Skeletal muscle tissue (tissue), 4 donors: ENCODE results near the gene MYO3A. TPM values are rescaled to one million over a fixed set of nuclear protein-coding genes. Genes with fewer than 3 reads are reported as not detected.

Source experiments
- H3K27ac ChIP-seq: one replicate; pipeline ENCODE4 v1.7.0; 2013; ENCODE audit warnings: mild to moderate bottlenecking, low read depth, low read length, inconsistent platforms
- H3K27me3 ChIP-seq, 3 donors: one replicate each; pipeline ENCODE4 v1.7.0; 2013; ENCODE audit warnings: low read length in 3 of 3; ENCODE audit not compliant: control insufficient read depth in 3 of 3, insufficient read depth in 3 of 3
- H3K36me3 ChIP-seq, 3 donors: one replicate each; pipeline ENCODE4 v1.7.0; 2013; ENCODE audit warnings: low read length in 3 of 3; ENCODE audit not compliant: control insufficient read depth in 3 of 3, insufficient read depth in 3 of 3
- H3K4me1 ChIP-seq, 3 donors: one replicate each; pipeline ENCODE4 v1.7.0; 2013; ENCODE audit warnings: low read length in 3 of 3, mild to moderate bottlenecking in 3 of 3; ENCODE audit not compliant: control insufficient read depth in 3 of 3, insufficient read depth in 3 of 3
- H3K4me3 ChIP-seq, 3 donors: one replicate each; pipeline ENCODE4 v1.7.0; 2013; ENCODE audit warnings: low read length in 3 of 3
- H3K9ac ChIP-seq, 3 donors: one replicate each; pipeline ENCODE4 v1.7.0; 2013; ENCODE audit warnings: low read length in 3 of 3, mild to moderate bottlenecking in 3 of 3, moderate library complexity in 2 of 3, low read depth in 1 of 3
- H3K9me3 ChIP-seq, 3 donors: one replicate each; pipeline ENCODE4 v1.7.0; 2013; ENCODE audit warnings: low read length in 3 of 3; ENCODE audit not compliant: control insufficient read depth in 3 of 3
- total RNA-seq: library from RNA; depleted of rRNA; stranded (reverse); fragments of >200 nt; gene quantifications from one replicate; pipeline ENCODE4 v1.2.3, GENCODE V29; 2014
- donor health status: Osteomylitis.

Gene MYO3A
- total RNA-seq, 1 donor from 2014 or later = 1.0 TPM

DNA sequence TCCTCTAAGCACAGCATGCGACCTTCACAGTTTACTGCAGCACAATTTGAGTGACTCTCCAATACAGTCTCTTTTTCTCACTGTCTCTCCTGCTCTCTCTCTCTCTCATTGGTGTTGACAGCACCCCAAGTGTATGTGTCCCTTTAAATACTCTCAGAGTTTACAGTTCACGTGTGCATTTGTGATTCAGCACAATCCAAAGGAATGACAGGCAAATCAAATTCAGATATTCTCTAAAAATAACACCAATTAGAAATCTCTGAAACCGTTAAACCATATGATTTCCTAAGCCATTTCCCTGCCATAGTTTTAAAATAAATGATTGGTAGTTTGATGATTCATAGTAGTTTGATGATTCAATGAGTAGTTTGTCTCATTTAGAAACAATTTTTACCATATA lies 178.5 kb downstream of the MYO3A start:
- H3K27ac ChIP-seq = no peak overlapping the region

DNA sequence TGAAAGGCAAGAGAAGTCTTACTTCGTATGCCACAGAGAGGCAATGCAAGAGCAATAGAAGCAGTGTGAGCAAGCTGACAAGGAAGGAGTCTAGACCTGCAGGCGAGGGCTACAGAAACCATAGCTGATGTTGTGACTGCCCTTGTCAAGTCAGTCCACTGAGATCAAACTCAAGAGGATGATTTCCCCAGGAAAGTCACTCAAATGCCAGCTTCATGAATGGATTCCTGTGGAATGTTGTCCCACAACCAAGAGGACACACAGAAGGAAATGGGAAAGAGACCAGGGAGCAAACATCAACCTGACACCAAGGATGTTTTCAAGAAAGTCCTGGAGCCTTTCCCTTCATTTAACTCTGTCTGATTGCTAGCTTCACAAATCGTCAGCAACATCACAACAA lies 204.6 kb downstream of the MYO3A start:
- Histone ChIP-seq H3K36me3 (no peaks in the 10 kb centered on the region), H3K9me3 (no peaks in the 10 kb centered on the region), H3K27ac (no peak overlapping the region), H3K4me1 (no peaks in the 10 kb centered on the region), H3K9ac (no peak overlapping the region), H3K27me3 (no peaks in the 10 kb centered on the region), H3K4me3 (no peak overlapping the region)

More for the DNA sequence above, 178.5 kb downstream of the MYO3A start:
- Histone ChIP-seq H3K4me1 (no peaks in the 10 kb centered on the region), H3K9ac (no peak overlapping the region), H3K9me3 (no peaks in the 10 kb centered on the region), H3K4me3 (no peak overlapping the region), H3K27me3 (no peaks in the 10 kb centered on the region), H3K36me3 (no peaks in the 10 kb centered on the region)

DNA sequence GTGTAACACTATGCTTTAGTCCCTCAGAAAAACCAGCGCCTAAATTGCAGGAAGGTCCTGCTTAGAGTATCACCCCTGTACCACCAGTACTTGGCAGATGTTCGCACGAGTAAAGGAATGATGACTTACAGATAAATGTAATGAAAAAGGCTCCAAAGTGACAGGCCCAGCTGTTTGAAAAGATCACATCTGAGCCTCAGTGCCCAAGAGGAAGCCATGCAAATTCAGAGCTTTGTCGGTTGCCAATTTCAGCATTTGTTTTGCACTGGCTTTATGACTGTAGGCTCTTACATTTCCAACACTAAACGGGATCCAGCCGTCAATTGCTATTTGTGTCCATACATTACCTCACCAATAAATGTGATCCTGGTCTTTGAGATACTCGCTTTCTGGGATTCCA lies 222.0 kb downstream of the MYO3A start:
- Histone ChIP-seq H3K9me3 (peaks cover 0 to 3% (median 0%) of the 10 kb centered on the region in 3 donors), H3K4me3 (no peak overlapping the region), H3K9ac (no peak overlapping the region), H3K36me3 (no peaks in the 10 kb centered on the region), H3K27ac (no peak overlapping the region), H3K27me3 (no peaks in the 10 kb centered on the region), H3K4me1 (no peaks in the 10 kb centered on the region)

DNA sequence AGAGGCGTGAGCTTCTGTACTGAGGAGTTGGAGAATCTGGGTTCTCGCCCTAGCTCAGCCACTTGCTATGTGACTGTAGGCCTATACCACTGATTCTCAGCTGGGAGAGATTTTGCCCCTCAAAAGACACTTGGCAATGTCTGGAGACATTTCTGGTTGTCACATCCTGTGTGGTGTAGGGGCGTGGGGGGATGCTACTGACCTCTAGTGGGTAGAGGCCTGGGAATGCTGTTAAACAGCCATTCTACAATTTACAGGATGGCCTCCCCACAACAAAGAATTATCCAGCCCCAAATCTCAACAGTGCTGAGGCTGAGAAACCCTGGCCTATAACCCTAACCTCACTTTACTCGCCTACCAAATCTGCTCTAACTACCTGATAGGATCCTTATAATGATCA lies 223.7 kb downstream of the MYO3A start:
- no peak overlapping the region for H3K9ac ChIP-seq
- H3K4me3 ChIP-seq = no peak overlapping the region
- H3K9me3 ChIP-seq = no peaks in the 10 kb centered on the region
- no peaks in the 10 kb centered on the region for H3K36me3 ChIP-seq
- no peak overlapping the region for H3K27ac ChIP-seq
- no peaks in the 10 kb centered on the region for H3K27me3 ChIP-seq
- no peaks in the 10 kb centered on the region for H3K4me1 ChIP-seq

DNA sequence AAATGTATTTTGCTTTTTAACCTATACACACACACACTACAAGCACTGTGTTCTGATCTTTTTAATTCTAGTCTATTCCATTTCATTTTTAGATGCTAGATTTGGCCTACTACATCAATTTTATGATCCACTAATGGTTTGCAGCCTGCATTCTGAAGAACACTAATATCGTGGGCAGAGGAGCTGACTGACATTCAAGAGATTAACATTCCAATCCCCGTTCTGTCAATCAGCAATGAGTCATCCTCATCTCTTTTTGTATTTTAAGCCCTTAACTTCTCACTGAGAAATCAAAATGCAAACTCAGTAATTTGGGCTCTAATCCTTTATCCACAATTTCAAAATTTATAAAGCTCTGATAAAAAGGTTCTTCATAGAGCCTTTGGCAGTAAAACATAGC lies 235.4 kb downstream of the MYO3A start:
- Histone ChIP-seq H3K4me1 (no peaks in the 10 kb centered on the region), H3K4me3 (no peak overlapping the region), H3K36me3 (no peaks in the 10 kb centered on the region), H3K27me3 (no peaks in the 10 kb centered on the region), H3K9me3 (no peaks in the 10 kb centered on the region), H3K9ac (no peak overlapping the region), H3K27ac (no peak overlapping the region)

DNA sequence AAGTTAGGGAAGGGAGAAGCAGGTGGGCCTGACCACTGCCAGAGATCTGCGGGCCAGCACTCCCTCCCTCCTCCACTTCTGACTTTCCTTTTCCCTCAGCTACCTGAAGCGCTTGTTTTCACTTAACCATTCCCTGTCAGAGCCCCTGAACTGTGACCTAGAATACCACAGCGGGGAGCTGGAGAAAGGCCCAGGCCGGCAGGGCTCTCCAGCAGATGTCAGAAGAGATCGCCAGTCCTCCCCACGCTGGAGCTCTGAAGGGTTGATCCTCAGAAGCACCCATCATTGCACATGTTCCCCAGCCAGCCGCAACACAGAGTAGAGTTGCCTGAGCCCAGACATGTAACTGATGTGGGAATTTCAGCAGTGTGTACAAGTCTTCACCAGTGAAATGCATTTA lies 238.1 kb downstream of the MYO3A start:
- H3K27me3 ChIP-seq = no peaks in the 10 kb centered on the region
- H3K9ac ChIP-seq = no peak overlapping the region
- H3K36me3 ChIP-seq = no peaks in the 10 kb centered on the region
- H3K4me1 ChIP-seq = no peaks in the 10 kb centered on the region
- no peak overlapping the region for H3K27ac ChIP-seq
- H3K4me3 ChIP-seq = no peak overlapping the region
- no peaks in the 10 kb centered on the region for H3K9me3 ChIP-seq

DNA sequence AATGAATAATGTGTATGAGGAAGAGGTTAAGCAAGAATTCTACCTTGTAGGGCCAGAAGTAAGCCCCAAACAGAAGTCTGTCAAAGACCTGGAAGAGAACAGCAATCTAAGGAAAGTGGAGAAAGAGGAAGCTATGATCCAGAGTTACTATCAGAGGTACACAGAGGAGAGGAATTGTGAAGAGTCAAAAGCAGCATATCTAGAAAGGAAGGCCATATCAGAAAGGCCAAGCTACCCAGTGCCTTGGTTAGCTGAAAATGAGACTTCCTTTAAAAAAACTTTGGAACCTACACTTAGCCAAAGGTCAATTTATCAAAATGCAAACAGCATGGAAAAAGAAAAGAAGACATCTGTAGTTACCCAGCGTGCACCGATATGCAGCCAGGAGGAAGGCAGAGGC lies 239.8 kb downstream of the MYO3A start:
- H3K9me3 ChIP-seq = no peaks in the 10 kb centered on the region
- H3K27me3 ChIP-seq = no peaks in the 10 kb centered on the region
- no peak overlapping the region for H3K9ac ChIP-seq
- no peak overlapping the region for H3K27ac ChIP-seq
- no peak overlapping the region for H3K4me3 ChIP-seq
- no peaks in the 10 kb centered on the region for H3K36me3 ChIP-seq
- no peaks in the 10 kb centered on the region for H3K4me1 ChIP-seq

DNA sequence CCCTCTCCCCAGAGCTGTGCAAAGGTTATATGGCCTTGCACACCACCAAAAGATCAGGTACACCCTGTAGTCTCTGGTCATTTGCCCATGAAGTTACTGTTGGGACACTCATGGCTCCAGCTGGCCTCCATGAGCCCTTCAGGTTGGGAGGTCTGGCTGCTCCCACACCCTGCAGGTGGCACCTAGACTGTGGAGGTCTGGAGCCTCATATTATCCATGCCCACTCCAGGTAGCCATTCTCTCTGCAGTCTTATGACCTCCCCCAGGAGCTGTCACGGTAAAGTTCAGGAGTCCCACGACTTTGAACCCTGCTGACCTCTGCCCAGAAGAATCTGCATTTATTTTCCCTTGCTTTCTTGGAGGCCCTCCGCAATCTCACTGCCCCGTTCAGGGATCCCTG lies 243.3 kb downstream of the MYO3A start:
- no peaks in the 10 kb centered on the region for H3K9me3 ChIP-seq
- H3K36me3 ChIP-seq = no peaks in the 10 kb centered on the region
- no peaks in the 10 kb centered on the region for H3K27me3 ChIP-seq
- no peak overlapping the region for H3K4me3 ChIP-seq
- H3K27ac ChIP-seq = no peak overlapping the region
- no peaks in the 10 kb centered on the region for H3K4me1 ChIP-seq
- H3K9ac ChIP-seq = no peak overlapping the region

DNA sequence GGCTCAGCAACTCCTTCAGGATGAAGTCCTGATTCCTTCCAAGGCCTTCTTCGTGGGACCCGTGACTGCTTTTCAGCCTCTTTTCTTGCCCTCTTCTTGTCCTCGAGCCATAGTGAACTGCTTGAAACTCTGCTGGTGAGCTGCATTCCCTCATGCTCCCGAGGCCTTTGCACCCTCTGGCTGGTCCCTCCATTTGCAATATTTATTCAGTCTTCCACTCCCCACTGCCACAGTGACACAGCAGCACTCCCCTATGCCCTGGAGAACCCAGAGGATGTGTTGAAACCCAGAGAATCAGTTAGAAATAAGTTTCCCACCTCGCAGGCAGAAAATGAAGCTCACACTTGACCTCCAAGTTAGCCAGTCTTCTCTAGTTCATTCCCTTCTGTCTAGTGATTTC lies 260.2 kb downstream of the MYO3A start:
- no peak overlapping the region for H3K27ac ChIP-seq
- no peak overlapping the region for H3K9ac ChIP-seq
- H3K27me3 ChIP-seq = no peaks in the 10 kb centered on the region
- no peaks in the 10 kb centered on the region for H3K4me1 ChIP-seq
- H3K36me3 ChIP-seq = no peaks in the 10 kb centered on the region
- H3K9me3 ChIP-seq = no peaks in the 10 kb centered on the region
- no peak overlapping the region for H3K4me3 ChIP-seq

DNA sequence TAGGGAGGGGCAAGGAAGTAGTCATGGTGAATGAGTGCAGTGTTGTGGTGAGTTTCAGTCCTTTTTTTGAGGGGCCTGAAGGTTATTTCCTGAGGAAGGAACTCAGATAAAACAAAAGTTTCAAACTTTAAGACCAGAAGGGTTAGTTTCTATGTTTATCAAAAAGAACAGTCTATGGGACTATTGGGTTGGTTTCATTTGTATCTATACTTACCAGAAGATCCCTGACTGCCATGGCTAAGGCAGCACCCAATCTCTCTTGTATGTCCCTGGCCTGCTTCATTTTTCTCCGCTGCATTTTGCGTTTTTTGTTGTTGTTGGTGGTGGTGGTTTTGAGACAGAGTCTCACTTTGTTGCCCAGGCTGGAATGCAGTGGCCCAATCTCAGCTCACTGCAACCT lies 263.2 kb downstream of the MYO3A start:
- H3K9me3 ChIP-seq = no peaks in the 10 kb centered on the region
- H3K9ac ChIP-seq = no peak overlapping the region
- H3K27ac ChIP-seq = no peak overlapping the region
- no peaks in the 10 kb centered on the region for H3K4me1 ChIP-seq
- H3K4me3 ChIP-seq = no peak overlapping the region
- H3K36me3 ChIP-seq = no peaks in the 10 kb centered on the region
- no peaks in the 10 kb centered on the region for H3K27me3 ChIP-seq

DNA sequence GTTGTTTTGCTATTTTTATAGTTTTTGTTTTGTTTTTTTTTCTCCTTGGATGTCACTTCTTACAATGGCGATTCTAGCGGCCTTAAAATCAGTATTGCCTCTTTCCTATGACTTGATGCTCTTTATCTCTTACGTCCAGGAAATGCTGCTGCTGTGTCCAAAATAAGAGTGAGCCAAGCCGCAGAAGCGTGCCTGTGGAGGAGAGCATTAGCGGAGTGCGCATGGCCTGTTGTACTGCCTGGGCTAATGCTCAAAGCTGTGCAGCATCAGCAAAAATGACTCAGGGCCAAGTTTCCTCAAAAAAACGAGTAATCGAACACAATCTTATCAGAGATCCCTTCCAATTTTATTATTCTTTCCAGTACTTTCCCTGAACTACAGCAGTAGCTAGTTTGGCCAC lies 264.1 kb downstream of the MYO3A start:
- no peak overlapping the region for H3K4me3 ChIP-seq
- H3K27me3 ChIP-seq = no peaks in the 10 kb centered on the region
- H3K4me1 ChIP-seq = no peaks in the 10 kb centered on the region
- H3K27ac ChIP-seq = no peak overlapping the region
- H3K9ac ChIP-seq = no peak overlapping the region
- H3K9me3 ChIP-seq = no peaks in the 10 kb centered on the region
- H3K36me3 ChIP-seq = no peaks in the 10 kb centered on the region
